SKM-1 treated with dmso at 0.1 percent for 144 hours (cell line): ENCODE results near the gene LIPC.

ENCODE experiments used
- DNase-seq: peaks from one replicate; lab custom pipeline; 2025; ENCODE audit not compliant: unreplicated experiment; lab: John Stamatoyannopoulos, UW

Gene LIPC

DNA sequence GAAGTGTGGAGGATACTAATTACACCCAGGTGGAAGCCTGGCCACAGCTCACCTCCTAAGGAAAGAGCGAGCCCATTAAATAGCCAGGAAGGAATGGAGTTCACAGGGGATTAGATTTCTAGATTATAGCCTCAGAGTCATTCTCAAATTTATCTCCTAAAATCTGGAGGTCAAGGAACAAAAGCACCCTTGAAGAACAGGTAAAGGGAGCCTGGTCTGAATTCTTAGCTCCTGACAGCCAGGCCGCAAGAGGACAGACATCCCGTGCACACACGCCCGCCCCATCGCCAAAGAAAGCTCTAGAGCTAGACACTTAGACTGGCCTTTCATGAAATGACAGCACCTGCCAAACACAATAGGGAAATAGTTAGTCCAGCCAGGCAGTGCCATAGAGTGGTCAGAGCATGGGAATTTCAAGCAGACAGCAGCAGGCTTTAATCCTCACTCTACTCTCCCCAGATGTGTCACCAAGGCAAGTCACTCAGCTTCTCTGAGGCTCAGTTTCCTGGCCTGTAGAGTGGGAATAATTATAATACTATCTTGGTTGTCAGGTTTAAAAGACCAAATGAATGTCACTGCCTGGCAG lies 59.2 kb downstream of the LIPC start:
- no peak for DNase-seq

GRCh38 chr15:58491499-58492202 lies 59.9 kb downstream of the LIPC start:
- DNase-seq: no peak

GRCh38 chr15:58492661-58493397 lies 61.0 kb downstream of the LIPC start:
- DNase-seq: no peak

- no peak for DNase-seq
Observed at GRCh38 chr15:58494567-58494966, 62.8 kb downstream of the LIPC start.

GRCh38 chr15:58495891-58496408 lies 64.2 kb downstream of the LIPC start:
- no peak for DNase-seq

GRCh38 chr15:58497046-58497785 lies 65.4 kb downstream of the LIPC start:
- DNase-seq: no peak

DNA sequence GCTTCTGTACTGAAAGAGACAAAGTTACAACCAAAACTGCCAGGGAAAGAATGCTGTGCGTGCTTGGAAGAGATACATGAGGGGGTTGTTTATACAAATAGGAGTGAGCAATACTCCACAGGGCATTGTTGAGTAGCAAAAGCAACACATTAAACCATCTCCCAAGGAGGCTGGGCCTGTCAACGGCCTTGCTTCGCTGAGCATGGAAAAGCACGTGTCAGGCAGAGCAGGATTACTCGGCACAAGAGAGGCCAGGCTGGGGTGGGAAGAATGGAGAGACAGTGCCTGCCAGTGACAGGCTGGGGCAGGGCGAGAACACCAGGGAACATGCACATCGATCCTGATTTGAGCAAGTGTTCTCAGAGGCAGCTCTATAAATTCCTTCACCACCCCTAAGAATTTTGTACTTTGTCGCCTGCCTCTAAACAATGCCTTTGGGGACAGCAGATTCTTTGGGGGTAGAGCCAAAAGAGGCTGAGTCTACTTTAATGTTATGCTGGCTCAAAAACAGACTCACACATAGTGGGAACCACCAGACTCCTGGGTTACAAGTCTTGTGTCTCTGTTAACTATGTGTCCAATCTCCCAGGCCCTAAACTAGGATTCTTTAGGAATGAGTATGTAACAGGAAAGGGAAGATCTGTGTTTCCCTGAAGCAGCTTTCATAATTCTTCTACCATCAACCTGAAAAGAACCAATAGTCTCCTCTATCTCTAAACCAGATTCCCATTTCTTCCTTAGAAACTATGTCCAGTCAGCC lies 67.2 kb downstream of the LIPC start:
- no peak for DNase-seq

DNA sequence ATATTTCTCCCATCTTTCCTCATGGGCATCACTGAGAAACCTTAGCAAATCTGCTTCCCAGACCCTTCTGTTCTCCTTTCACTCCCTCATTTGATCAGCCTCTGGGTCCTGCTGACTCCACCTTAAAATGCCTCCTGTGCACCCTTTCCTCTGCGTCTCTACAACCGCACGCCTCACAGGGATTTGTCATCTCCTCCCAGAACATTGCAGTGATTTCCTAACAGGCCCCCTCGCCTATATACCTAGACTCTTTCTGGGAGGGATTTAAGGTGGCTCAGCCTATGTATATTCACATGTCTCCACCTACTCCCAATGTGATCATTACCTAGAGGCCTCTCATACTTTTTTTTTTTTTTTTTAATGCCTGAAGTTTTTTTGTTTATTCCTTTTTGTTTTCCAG lies 69.2 kb downstream of the LIPC start:
- DNase-seq: no peak

- DNase-seq: no peak
Observed at GRCh38 chr15:58501636-58502188, 69.9 kb downstream of the LIPC start.

- no peak for DNase-seq
Observed at GRCh38 chr15:58503139-58504027, 71.6 kb downstream of the LIPC start.

DNA sequence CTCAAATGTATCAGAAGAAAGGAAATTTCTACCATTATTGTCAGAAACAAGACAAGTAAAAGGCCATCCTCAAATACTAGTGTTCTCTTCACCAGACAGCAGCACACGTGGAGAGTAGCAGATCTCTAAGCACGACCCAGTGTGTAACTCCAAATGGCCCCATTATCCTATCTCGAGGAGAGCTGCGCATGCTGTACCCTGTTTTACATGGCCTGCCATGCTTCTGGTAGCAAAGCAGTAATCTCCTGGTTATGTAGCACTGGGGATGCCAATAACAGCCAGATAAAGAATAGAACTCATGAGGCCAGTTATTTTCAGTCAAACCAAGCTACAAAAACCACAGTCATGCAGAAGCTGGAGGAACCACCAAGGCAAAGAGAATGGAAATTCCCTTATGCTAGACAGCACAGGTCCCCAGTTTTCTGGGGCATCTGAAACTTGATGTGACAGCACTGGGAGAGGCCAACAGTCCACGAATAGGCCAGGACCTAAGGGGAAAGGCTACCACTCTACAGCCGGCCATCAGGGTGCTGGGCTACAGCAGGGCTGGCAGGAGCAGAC lies 73.0 kb downstream of the LIPC start:
- no peak for DNase-seq

DNA sequence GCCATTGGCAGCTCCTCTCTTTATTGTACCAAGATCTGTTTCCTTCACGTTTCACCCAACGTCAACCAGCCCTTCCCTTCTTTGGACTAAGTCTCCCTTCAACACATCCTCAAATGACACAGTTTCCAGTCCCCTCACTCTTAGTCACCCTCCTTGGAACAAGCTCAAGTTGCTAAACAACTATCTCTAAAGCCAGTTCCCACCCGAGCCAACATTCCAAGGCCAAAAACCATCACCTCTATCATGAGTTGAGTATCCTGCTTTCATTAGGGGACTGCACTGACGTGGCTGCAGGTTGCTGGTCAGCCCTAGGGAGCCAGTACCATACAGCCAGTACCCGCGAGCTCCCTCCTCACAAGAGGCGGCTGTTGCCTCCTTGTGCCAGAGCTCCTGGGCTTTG lies 73.8 kb downstream of the LIPC start:
- no peak for DNase-seq

GRCh38 chr15:58506064-58506490 lies 74.3 kb downstream of the LIPC start:
- DNase-seq: no peak

- no peak for DNase-seq
Observed at GRCh38 chr15:58506783-58507668, 75.2 kb downstream of the LIPC start.

- no peak for DNase-seq
Observed at GRCh38 chr15:58509556-58509955, 77.8 kb downstream of the LIPC start.

DNA sequence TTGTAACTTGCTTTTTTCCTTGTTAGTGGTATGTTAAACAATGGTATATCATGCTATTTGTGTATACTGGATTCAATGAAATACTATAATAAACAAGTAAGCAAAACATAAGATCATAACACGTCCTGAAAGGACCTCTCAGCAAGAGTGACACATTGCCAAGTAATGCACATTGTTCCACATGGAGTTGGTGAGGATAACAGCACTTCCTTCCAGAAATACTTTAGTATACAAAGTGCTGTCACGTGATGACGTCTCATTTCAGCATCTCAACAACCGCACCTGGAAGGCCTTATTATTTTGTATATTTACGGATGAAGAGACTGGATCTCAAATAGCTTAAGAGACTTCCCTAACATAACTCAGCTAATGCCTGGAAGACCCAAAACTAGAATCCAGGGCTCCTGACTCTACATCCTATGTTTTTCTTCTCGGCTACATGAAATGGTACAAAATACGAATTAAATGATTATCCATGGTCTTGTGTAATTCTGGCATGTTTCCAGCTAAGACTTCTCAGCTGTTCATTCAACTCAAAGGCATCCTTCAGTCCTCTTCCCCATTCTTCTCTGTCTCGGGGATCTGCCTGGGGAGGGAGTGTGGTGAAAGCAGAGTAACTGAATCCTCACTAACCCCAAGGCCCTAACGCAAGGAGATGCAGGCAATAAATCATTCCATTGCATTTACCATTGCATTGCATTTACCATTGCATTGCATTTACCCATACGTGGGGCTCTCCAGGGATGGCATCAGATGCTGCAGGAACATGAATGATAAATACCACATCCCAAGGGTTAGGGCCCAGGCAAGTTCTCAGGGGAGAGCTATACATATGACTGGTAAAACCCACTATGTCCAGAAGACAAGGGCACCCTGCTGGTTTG lies 79.2 kb downstream of the LIPC start:
- DNase-seq: no peak

- DNase-seq: no peak
Observed at GRCh38 chr15:58511599-58511987, 79.8 kb downstream of the LIPC start.
